COLO668 (cell line): ENCODE results near the gene KCNQ1.

Experiments used
- DNase-seq: peaks from one replicate; lab custom pipeline; 2025; ENCODE audit not compliant: unreplicated experiment; lab: John Stamatoyannopoulos, UW

The KCNQ1 gene

GRCh38 chr11:2800655-2801531, 356.1 kb downstream of the KCNQ1 start:
- DNase-seq, result no peak

GRCh38 chr11:2801711-2802388, 357.0 kb downstream of the KCNQ1 start:
- no peak for DNase-seq

- no peak for DNase-seq
Measured at GRCh38 chr11:2802389-2803185, 357.8 kb downstream of the KCNQ1 start.

- no peak for DNase-seq
Measured at GRCh38 chr11:2803186-2804091, 358.6 kb downstream of the KCNQ1 start.

- no peak for DNase-seq
Measured at GRCh38 chr11:2804189-2804588, 359.4 kb downstream of the KCNQ1 start.

- DNase-seq, result no peak
Measured at GRCh38 chr11:2804701-2805387, 360.0 kb downstream of the KCNQ1 start.

GRCh38 chr11:2805388-2806056, 360.7 kb downstream of the KCNQ1 start:
- DNase-seq, result no peak

- DNase-seq, result no peak
Measured at GRCh38 chr11:2806351-2807024, 361.7 kb downstream of the KCNQ1 start.

- peak; percentile 10 for DNase-seq
Measured at GRCh38 chr11:2807025-2807681, 362.3 kb downstream of the KCNQ1 start.

- DNase-seq, result no peak
Measured at GRCh38 chr11:2807801-2808241, 363.0 kb downstream of the KCNQ1 start.

- no peak for DNase-seq
Measured at GRCh38 chr11:2808850-2809846, 364.3 kb downstream of the KCNQ1 start.

- DNase-seq, result no peak
Measured at GRCh38 chr11:2809854-2810253, 365.0 kb downstream of the KCNQ1 start.

- DNase-seq, result no peak
Measured at GRCh38 chr11:2810411-2811205, 365.8 kb downstream of the KCNQ1 start.

GRCh38 chr11:2811206-2812091, 366.6 kb downstream of the KCNQ1 start:
- no peak for DNase-seq

- DNase-seq, result no peak
Measured at GRCh38 chr11:2812371-2812991, 367.7 kb downstream of the KCNQ1 start.
